D341Med (cell line): ENCODE results near the gene KCNMA1.
A peak's percentile ranks its signal among the peaks of the same experiment; 100 is the strongest.
"Not testable (repeated sequence)": the region's sequence is repeated elsewhere in the genome, so short reads cannot be mapped to it uniquely, and the experiment has no call there.

Experiments
- DNase-seq: peaks from one replicate; pipeline ENCODE4 v3.0.0; 2012; ENCODE audit warnings: low spot score

KCNMA1 gene

DNA sequence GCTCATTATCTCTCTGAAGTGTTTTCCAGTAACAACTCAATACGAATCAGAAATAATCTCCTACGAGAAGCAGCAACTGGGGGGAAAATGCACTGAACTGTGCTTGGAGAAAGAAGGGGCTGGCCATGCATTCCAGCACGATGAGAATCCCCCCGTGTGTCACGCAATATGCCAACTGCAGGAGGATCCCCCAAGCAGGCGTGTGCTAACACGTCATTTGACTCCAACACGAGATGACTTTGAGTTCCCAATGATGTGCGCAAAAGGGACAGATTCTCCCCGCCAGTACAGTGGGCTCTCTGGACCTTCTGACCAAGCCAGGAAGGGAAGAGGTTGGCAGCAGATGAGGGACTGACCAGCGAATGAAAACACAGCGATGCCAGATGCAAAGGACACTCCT is 105.5 kb downstream of the KCNMA1 start:
- DNase-seq: no peak

DNA sequence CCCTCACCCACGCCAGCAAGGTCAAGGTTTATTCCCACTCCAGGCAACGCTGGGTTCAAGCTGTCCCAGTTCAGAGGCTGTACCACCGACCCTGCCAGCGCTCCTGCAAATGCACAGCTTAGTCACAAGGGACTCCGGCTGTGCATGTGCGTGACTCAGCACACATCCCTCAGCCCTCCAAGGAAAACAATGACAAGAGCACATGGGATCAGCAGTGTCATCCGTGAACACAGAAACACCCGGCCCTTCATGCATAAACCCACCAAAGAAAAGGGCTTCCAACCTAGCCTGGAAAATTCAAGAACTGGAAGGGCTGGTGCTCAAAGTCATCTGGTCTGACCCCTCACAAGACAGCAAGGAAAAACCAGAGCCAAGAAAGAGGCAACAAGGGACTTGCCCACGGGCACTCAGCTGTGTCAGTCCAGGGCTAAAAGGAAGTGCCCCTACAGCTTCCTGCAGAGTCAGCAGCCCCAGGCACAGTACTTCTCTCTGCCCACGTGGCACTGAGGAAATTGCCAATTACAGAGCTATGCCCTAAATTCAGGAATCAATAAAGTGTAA is 106.1 kb downstream of the KCNMA1 start:
- DNase-seq: peak; percentile 52

DNA sequence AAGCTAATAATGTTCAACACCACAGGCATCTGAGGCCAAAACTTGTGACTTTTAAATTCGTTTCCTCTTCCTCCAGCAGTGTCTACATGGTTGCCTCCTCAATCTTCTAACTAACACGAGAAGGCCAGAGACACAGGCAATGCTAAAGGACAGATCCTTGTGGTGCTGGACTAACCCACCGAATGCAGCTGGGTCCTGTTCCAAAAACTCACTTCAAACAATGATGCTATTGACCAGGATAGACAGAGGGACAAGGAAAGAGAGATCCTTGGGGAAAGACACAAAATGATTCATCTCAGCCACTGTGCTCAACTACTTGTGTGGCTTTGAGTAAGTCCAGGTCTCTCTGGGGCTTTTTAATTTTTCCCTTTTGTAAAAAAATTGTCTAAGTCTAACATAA is 107.6 kb downstream of the KCNMA1 start:
- no peak for DNase-seq

DNA sequence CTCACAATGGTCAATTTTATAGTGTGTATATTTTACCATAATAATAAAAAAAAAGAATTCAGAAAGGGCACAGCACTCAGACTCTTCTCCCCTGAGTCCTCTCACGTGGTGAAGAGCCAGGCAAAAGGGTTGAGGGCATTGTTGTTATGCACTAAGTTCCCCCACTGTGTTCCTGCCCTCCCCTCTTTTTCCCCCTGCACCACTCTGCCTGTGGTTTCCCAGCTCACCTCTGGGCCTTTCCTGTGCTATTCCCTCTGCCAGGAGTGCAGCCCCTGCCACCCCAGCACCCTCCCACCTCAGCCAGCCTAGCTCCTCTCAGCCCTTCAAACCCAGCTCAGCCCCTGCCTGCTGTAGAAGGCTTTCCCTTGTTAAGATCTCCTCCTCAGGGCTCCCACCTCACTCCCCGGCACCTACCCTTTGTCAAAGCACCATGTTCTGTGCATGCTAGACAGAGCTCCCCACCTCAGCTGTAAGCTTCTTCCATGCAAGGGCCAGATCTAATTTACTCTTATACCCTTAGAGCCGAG is 108.5 kb downstream of the KCNMA1 start:
- DNase-seq: no peak

DNA sequence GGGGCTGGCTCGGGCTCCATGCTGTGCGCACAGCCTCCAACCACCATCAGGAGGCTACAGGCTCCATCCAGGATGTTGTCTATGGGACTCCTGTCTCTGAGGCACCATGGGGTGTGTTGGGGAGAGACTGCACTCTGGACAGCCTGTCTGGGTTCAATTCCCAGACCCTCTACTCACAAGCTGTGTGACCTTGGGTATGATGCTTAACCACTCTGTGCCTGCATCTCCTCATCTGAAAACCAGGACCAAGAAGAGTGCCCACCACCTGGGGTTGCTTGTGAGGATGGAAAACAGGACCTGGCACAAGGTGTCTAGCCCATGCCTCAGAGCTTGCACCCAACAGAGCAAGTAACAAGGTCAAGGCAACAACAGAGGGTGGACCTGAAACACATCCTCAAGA is 109.8 kb downstream of the KCNMA1 start:
- DNase-seq: no peak

DNA sequence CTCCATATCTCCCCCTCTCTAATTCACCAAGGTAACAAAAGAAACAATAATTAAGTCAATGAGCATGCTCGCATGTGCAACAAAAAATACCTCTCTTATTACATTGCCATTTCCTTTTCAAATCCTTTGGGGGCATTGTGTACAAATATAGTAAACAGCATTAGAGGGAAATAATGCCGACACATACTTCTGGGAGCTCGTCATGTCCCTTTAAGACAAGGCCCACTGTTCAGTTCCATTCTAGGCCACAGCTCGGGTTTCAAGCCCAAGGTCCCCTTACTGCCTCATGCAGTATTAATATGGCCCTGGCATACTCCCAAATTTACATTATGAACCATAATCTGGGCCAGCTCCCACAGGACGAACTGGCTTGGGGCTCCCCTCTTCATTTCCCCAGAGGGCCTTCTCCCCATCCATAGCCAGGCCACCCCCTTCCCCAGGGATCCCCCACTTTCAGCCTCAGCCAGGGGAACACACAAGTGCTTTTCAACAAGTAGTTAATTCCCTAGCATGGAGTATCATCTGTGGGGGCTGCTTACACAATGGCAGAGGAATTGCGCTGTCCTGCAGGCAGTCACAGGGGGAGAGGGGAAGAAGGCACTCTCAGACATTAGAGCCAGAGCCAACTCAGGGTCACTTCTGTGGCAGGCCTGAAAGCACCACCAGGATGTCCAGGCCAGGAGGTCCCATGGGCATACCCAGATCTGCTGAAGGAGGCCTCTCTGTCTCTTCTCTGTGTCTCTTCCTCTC is 110.6 kb downstream of the KCNMA1 start:
- peak; percentile 28 for DNase-seq

DNA sequence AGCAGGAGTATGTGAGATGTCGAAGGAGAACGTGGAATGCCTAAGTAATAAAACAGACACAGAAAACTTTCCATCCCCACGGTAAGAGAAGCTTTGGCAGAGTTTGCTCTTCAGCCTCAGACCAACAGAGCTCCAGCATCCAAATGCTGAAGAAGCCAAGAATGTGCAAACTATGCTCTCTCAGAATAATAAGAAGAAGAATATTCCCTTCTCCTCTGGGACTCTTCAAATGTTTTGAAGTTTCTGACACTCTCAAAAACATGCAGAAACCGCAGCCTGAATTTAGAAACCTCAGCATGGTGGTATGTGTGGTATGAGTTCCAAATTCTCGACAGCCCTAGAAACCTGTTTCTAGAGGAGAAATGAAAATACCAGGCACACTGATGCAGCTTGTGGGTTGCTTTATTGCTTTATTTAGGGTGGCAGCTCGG is 113.3 kb downstream of the KCNMA1 start:
- no peak for DNase-seq

DNA sequence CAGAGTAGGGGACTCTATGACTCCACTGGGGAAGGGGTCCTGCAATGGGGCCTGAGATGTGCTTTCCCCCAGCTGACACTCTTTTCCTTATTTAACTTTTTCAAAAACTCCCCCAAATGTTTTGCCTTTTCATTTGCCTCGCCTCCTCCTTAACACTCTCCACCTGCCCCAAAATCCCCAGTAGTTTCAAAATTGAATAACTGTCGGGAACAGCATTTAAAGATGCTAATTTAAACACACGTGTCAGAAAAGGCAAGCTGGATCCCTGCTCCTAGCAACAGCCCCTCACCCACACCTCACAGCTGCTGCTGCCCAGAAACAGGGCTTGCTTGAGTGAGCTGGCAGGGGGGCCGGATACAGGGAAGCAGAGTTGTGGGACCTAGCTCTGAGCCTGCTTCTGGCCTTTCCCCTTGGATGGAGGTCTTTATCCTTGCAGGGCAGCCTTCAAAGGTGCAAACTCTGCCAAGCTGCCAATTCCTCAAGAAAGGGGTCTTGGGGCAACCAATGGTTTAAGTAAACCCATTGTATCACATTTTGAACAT is 115.3 kb downstream of the KCNMA1 start:
- no peak for DNase-seq

DNA sequence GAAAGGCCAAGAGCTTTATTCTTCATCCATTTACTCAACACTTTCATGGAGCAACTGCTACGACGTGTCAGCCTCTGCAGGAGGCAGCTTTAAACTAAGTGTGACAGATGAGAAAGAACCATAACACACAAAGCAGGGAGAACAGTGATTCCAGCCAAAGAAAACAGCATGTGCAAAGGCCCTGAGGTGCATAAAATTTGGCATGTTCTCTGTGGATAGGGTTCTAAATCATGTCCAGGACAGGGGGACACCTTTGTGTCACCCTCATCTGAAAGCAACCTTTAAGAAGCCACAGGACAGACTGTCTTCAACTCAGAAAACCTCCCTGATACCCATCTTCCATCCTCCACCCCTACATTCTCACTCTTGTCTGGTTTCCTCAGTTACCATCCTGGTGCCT is 116.6 kb downstream of the KCNMA1 start:
- no peak for DNase-seq

DNA sequence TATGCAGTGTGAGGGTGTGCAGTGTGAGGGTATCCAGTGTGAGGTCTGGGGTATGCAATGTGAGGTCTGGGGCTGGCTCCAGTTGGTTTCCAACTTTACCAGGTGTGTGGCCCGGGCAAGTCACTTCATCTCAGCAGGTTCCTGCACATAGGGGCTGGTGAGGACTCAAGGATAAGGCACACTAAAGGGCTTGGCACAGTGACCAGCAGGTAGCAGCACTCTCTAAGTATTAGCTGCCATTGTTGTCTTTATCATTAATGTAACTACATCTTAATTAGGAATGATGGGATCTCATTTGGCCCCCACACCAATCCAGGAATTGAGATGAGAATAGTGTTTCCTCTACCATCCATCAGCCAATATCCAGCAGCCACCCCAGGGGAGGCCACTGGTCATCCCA is 117.3 kb downstream of the KCNMA1 start:
- DNase-seq: no peak

DNA sequence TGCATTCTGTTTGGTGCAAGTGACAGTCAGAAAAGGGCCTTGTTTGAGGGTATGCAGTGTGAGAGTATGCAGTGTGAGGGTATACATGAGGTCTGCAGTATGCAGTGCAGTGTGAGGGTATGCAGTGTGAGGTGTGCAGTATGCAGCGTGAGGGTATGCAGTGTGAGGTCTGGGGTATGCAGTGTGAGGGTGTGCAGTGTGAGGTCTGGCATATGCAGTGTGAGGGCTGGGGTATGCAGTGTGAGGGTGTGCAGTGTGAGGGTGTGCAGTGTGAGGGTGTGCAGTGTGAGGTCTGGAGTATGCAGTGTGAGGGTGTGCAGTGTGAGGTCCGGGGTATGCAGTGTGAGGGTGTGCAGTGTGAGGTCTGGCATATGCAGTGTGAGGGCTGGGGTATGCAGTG is 117.8 kb downstream of the KCNMA1 start:
- DNase-seq: not testable (repeated sequence)

DNA sequence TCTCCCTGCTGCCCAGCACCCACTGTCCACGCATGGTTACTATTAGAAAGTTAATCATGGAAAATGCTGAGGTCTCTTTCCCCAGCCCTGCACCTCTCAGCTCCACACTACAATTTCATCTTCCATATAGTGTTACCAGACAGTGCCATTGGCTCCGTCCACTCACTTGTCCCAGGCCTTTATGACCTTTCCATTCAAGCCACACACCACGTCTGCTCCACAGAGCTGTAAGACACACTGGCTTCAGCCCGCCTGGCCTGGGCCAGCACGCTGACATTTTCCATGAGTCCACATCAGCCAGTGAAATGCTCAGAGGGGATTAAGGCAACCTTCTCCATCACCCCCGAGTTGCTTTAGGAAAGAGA is 118.7 kb downstream of the KCNMA1 start:
- DNase-seq: no peak

DNA sequence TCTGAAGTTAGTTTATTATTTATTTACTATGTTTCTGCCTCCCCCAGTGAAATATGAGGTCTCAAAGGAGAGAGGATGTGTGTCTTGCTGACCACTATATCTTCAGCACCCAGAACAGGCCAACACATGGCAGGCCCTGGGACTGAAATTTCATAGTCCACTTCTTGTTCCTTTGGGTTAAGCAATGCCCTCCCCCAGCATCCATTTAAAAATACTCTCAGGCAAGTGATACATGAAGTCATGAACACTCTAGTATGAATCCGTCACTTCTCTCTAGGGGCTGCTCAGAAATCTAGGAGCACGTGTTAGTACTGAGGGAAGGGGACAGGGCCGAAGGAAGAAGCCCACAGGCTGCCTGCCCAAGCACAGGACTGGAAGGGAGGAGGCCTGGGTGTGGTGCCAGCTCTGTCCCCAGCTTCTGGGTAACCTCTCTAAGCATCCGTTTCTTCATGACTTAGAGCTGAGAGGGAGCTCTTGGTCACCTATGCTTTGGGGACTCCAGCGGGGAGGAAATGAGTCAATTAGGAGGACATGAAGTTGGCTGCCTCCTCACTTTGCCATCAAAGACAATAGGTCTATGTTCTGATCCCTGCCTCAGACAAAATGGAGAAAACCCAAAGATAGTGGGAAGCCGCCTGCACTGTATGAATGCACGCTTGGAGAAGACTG is 119.2 kb downstream of the KCNMA1 start:
- DNase-seq: no peak

DNA sequence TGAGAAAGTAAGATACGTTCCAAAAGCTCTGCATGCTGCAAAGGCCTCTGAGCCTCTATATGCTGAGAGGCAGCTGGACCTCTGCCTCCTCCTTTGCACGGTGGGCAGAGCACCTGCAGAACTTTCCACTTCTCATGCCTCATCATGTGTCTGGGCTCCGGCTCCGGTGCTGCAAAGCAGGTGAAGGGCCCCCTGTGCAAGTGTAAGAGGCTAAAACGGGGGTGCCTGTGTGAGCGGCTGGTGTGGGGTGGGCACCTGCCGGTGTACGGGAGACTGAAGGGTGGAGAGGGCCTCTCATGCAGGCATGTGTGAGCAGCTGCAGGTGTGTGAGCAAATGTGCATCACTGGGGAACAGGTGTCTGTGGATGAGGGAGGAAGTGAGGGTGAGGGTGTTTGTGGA is 121.0 kb downstream of the KCNMA1 start:
- no peak for DNase-seq

DNA sequence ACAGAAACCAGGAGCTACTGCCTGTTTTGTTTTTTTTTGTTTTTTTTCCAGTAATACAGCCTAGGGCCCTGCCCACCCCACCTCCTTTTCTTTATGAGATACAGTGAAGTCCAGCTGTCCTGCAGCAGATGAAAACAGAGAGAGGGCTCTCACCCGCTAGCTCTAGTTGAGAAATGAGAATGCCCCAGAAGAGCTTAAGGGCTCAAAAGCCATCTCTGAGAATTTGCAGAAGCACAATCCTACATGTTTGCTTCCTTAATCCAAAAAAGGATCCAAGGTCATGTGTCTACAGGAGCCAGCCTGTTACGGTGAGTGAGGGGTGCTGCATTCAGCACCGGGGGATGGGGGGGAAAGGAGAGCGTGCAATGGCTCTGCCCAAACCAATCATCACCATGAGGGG is 122.7 kb downstream of the KCNMA1 start:
- no peak for DNase-seq

DNA sequence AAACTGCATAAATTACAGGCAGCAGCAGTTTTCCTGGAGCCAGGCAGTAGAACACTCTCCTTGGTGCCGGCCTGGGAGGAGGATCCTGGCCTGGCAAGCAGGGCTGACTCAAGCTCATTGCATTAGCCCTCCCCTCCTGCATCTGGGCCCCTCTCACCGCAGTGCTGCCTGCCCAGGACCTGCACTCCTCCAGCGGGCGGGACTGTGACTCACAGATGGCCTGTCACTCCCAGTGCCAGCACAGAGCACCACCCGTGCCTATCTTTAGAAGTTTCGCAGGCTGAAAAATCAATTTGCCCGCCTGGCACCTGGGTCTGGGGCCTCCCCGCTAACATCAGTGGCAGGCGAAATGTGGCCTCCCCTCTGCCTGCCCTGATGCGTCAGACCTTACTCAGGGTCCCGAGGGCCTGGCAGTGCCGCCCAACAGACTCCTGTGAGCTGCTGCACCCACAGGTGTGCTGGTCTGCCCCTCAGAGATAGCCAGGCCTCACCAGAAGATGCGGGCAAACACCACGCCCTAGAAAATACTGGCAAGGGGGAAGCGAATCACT is 123.8 kb downstream of the KCNMA1 start:
- DNase-seq: no peak

DNA sequence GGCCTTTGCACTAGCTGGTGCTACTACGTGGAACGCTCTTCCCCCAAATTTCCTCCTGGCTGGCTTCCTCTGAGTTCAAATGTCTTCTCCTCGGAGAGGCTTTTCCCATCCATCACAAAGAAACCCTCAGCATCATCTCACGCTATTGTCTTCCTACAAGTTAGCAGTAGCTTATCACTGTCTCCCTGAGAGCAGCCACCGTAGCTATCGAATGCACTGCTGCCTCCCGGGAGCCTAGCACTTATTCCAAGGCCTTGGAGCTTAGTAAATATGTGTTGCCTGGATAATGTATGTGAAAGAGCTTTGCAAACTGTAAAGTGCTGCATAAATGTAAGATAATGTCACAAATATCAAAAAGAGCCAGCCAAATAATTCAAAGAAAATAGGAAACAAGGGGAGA is 124.4 kb downstream of the KCNMA1 start:
- DNase-seq: no peak

DNA sequence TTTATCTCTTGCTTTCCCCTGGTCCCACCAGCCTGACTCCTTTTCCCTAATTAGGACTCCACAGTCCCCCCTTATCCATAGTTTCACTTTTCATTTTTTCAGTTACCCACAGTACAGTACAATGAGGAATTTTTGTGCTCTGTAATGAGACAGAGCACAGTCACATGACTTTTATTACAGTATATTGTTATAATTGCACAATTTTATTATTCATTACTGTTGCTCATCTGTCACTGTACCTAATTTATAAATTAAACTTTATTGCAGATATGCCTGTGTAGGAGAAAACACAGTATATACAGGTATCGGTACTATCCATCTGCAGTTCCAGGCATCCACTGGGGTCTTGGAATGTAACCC is 125.4 kb downstream of the KCNMA1 start:
- DNase-seq: no peak

DNA sequence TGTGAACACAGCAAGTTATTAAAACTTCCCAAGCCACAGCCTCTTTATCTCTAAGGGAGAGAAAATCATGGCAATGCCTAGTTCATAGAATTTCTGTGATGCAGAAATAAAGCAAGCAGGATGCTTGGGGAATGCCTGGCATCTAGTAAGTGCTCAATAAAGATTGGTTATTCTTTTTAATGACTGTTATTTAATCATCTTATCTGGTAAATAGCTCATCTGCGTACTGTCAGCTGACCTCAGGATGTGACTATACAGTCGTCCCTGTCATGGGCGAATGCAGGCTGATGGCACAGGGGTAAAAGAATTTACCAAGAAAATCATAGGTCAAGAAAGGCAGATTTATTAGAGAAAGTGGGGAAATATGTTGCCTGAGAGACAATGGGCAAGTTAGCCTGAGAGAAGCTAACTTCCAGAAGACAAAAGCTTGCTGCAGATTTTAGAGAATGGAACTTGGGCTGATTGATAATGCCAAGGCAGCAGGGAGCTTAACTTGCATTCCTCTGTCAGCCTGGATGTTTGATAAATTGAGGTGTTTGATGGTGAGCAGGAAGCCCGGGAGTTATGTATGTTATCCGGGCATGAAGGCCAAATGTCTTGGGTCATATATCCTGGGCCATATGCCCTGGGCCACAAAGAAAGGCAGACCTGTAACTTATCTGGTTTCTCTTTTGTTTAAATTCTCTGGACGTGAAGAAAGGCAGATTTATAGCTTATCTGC is 126.0 kb downstream of the KCNMA1 start:
- DNase-seq: no peak

DNA sequence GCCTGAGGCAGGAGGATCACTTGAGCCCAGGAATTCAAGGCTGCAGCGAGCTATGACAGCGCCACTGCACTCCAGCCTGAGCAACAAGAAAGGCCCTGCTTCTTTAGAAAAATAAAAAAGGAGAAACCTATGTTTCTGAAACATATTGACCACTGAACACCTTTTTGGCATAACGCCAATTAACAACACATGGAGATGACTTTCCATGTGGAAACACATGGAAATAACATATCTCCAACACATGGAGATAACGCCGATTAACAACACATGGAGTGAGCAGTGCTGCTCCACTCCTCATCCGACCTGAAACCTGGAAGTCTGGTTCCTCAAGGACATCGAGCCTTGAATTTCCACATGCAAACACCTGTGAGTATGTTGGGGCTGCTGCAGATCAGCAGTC is 126.9 kb downstream of the KCNMA1 start:
- no peak for DNase-seq

DNA sequence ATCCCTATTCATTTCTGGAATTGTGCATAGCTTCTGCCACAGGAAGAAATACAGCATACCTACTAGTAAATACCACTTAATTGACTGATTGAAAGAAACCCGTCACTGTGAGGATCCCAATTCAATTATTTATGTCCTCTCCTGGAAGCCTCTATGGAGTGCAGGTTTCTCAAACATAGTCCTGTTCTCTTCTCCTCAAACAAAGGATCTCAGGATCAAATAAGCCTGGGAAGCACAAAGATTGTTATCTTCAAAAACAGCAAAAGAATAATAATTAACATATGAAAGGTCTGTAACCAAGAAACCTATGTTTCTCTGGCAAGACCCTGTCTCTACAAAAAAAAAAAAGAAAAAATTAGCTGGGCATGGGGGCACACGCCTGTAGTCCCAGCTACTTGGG is 127.3 kb downstream of the KCNMA1 start:
- no peak for DNase-seq

DNA sequence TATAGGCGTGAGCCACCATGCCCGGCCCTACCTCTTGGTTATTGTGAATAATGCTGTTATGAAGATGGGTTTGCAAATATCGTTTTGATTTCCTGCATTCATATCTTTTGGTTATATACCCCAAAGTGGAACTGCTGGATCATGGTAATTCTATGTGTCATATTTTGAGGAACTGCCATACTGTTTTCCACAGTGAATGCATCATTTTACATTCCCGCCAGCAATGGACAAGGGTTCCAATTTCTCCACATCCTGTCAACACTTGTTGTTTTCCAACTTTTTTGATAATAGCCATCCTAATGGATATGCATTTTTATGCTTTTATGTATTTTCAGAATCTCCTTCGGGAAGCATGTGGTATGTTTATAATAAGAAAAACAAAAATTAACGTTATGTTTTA is 128.2 kb downstream of the KCNMA1 start:
- no peak for DNase-seq
